PC-9 (cell line): Measurements from ENCODE around the gene SCO1.

Experiments used
- CTCF ChIP-seq: fragments of 200-600 bp; sonication (generic); conservative IDR thresholded peaks from 2 replicates; pipeline ENCODE4 v1.6.1; 2017; ENCODE audit warnings: mixed run types, antibody characterized with exemption, mild to moderate bottlenecking, moderate library complexity
- EZH2 ChIP-seq: fragments of 200-600 bp; sonication (generic); IDR thresholded peaks from 2 replicates; pipeline ENCODE4 v1.8.0; 2017; ENCODE audit warnings: antibody characterized with exemption, low read depth

- TF ChIP-seq CTCF (no peak), EZH2 (no peak)
These were observed 16.0 kb upstream of the SCO1 start for GRCh38 chr17:10713318-10713717.
